ENCODE measurements around the gene NYAP2. TPM values are rescaled to one million over a fixed set of nuclear protein-coding genes. Genes with fewer than 3 reads are reported as not detected.

NYAP2 gene
- total RNA-seq, 6 experiments from 2014 or later = not detected

DNA sequence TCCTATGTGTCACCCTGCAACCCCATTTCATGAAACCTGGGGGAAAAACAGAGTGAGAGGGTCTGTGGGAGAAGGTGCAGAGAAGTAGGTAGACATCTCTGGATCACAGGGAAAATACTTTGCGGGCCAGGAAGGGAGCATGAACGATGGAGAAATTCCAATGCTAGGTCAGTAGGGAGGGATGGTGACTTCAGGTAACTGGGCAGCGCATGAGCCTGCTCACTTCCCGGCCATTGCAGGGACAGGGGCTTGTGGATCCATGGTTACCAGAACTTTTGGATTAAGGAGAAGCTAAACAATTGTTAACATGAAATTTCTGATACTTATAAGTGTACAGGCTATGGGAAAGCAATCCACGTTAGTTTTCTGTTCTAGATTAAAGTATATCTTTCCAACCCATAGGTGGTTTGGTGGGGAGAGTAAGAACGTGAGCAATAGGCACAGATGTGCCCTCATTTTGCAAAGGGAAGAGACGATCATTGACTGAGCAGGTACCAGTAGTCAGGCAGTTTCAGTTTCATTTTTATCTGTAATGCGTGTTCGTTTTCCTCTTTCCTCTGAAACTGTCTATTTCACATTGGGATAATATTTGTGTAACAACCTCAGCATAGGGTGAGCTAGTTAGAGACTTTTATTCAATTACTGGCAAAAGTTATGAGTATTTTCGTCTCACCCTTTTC, 65.0 kb downstream of the NYAP2 start:
- no peak overlapping the region for H3K27ac Mint-ChIP-seq
- no peak for DNase-seq
- peak overlapping the region; percentile 77 for H3K4me3 Mint-ChIP-seq
- H3K9me3 Mint-ChIP-seq = no peaks in the 10 kb centered on the region
- H3K36me3 Mint-ChIP-seq (ENCODE audit: low read depth) = no peaks in the 10 kb centered on the region
- no peak for TF ChIP-seq CTCF (IDR thresholded peaks at IDR 0.05)
- H3K27me3 Mint-ChIP-seq (ENCODE audit: insufficient read depth) = peaks cover 4% of the 10 kb centered on the region; the same call in 1 of the 2 replicates
- peaks cover 22% of the 10 kb centered on the region for H3K4me1 Mint-ChIP-seq (ENCODE audit: low read depth)

GRCh38 chr2:225465827-225466226, 66.3 kb downstream of the NYAP2 start:
- Mint-ChIP-seq H3K27me3 (ENCODE audit: insufficient read depth) (peaks cover 2% of the 10 kb centered on the region; the same call in 1 of the 2 replicates), H3K9me3 (no peaks in the 10 kb centered on the region), H3K36me3 (ENCODE audit: low read depth) (no peaks in the 10 kb centered on the region), H3K27ac (no peak overlapping the region), H3K4me1 (ENCODE audit: low read depth) (peaks cover 22% of the 10 kb centered on the region), H3K4me3 (no peak overlapping the region)
- no peak for DNase-seq
- TF ChIP-seq CTCF (IDR thresholded peaks at IDR 0.05) = no peak

- no peak for TF ChIP-seq CTCF (IDR thresholded peaks at IDR 0.05)
- H3K36me3 Mint-ChIP-seq (ENCODE audit: low read depth) = no peaks in the 10 kb centered on the region
- H3K27me3 Mint-ChIP-seq (ENCODE audit: insufficient read depth) = peaks cover 2% of the 10 kb centered on the region; the same call in 1 of the 2 replicates
- no peak overlapping the region for H3K4me3 Mint-ChIP-seq
- peaks cover 22% of the 10 kb centered on the region for H3K4me1 Mint-ChIP-seq (ENCODE audit: low read depth)
- no peak overlapping the region for H3K27ac Mint-ChIP-seq
- H3K9me3 Mint-ChIP-seq = no peaks in the 10 kb centered on the region
- no peak for DNase-seq
Measured at GRCh38 chr2:225466891-225467604, 67.5 kb downstream of the NYAP2 start.

GRCh38 chr2:225468131-225468530, 68.6 kb downstream of the NYAP2 start:
- Mint-ChIP-seq H3K4me1 (ENCODE audit: low read depth) (peaks cover 22% of the 10 kb centered on the region), H3K4me3 (no peak overlapping the region), H3K27ac (no peak overlapping the region), H3K9me3 (no peaks in the 10 kb centered on the region), H3K27me3 (ENCODE audit: insufficient read depth) (no peaks in the 10 kb centered on the region; the same call in 1 of the 2 replicates), H3K36me3 (ENCODE audit: low read depth) (no peaks in the 10 kb centered on the region)
- DNase-seq = peak; percentile 4
- TF ChIP-seq CTCF (IDR thresholded peaks at IDR 0.05) = no peak

- Mint-ChIP-seq H3K36me3 (ENCODE audit: low read depth) (no peaks in the 10 kb centered on the region), H3K27me3 (ENCODE audit: insufficient read depth) (no peaks in the 10 kb centered on the region; the same call in 1 of the 2 replicates), H3K9me3 (no peaks in the 10 kb centered on the region), H3K4me3 (no peak overlapping the region), H3K27ac (no peak overlapping the region), H3K4me1 (ENCODE audit: low read depth) (peaks cover 14% of the 10 kb centered on the region)
- no peak for TF ChIP-seq CTCF (IDR thresholded peaks at IDR 0.05)
- DNase-seq = no peak
Measured at GRCh38 chr2:225471039-225471438, 71.5 kb downstream of the NYAP2 start.

All from HFFc6 (cell line).